Body of pancreas (tissue), 4 donors: Measurements from ENCODE around the gene PRAMEF1. TPM values are rescaled to one million over a fixed set of nuclear protein-coding genes. Genes with fewer than 3 reads are reported as not detected.

Experiments
- ATAC-seq: fragments of 150-250 bp; one replicate; pipeline ENCODE4 v1.9.1; 2016
- DNase-seq, 4 donors: peaks; one replicate each; pipeline ENCODE4 v3.0.0-alpha.2; 2019
- H3K27ac ChIP-seq, 4 donors: fragments of 200-600 bp; sonication (generic); 1 replicate in 3 of 4; 2 replicates in 1 of 4; pipeline versions ENCODE4 v1.5.1 to v1.6.1; 2016 to 2019; ENCODE audit warnings: mild to moderate bottlenecking in 1 of 4, mixed read lengths in 1 of 4, moderate library complexity in 1 of 4
- H3K27me3 ChIP-seq, 2 donors: fragments of 200-600 bp; sonication (generic); one replicate each; pipeline ENCODE4 v1.6.0; 2016; ENCODE audit warnings: mild to moderate bottlenecking in 1 of 2
- H3K36me3 ChIP-seq, 2 donors: fragments of 200-600 bp; sonication (generic); replicated peaks in 1 of 2; 2 replicates each; pipeline ENCODE4 v1.5.1; 2016; ENCODE audit warnings: low read depth in 2 of 2; ENCODE audit not compliant: insufficient read depth in 1 of 2
- H3K4me1 ChIP-seq: fragments of 200-600 bp; sonication (generic); one replicate; pipeline ENCODE4 v1.6.0; 2016
- H3K4me3 ChIP-seq, 2 donors: fragments of 200-600 bp; sonication (generic); 1 replicate in 1 of 2; 2 replicates in 1 of 2; pipeline ENCODE4 v1.5.1; 2016 to 2019
- H3K9me3 ChIP-seq, 3 donors: fragments of 200-600 bp; sonication (generic); 1 replicate in 2 of 3; 2 replicates in 1 of 3; pipeline ENCODE4 v1.5.1; 2016
- CTCF ChIP-seq, 7 experiments: fragments of 450-650 bp in 4 of 7; fragments of 200-600 bp in 3 of 7; sonication (generic) in 3 of 7; IDR thresholded peaks; one replicate each; pipeline ENCODE4 v1.5.1; 2016 to 2019; ENCODE audit warnings: antibody characterized with exemption in 7 of 7
- POLR2A ChIP-seq, 3 donors: fragments of 450-650 bp; IDR thresholded peaks; one replicate each; pipeline ENCODE4 v1.6.1; 2016; ENCODE audit warnings: antibody characterized with exemption in 3 of 3, mild to moderate bottlenecking in 2 of 3
- WGBS, 2 donors: methylation state at CpG; one replicate each; pipeline ENCODE4 v1.1.5; 2017; 5-methylcytosine and 5-hydroxymethylcytosine counted together
- intact Hi-C: fragments of 100-400 bp; cut with DNase I; formaldehyde crosslinking; loops from one replicate; pipeline ENCODE4 v1.15.1; 2023
- total RNA-seq, 2 donors: library from RNA; depleted of rRNA; stranded (reverse); fragments of >200 nt; gene quantifications; one replicate each; pipeline ENCODE4 v1.1.0, GENCODE V29; 2016

Gene PRAMEF1
- total RNA-seq, 2 donors from 2014 or later, result not detected

- Histone ChIP-seq H3K27ac (no peak overlapping the region), H3K4me1 (no peaks in the 10 kb centered on the region), H3K36me3 (no peaks in the 10 kb centered on the region), H3K27me3 (no peaks in the 10 kb centered on the region), H3K9me3 (no peaks in the 10 kb centered on the region), H3K4me3 (no peak overlapping the region)
- intact Hi-C loops, result no loop called here
- ATAC-seq (no peak), DNase-seq (no peak)
- 66 to 72% methylated on average over 4 of the region's 4 CpGs for whole genome bisulfite sequencing, 2 donors
- no peak for TF ChIP-seq POLR2A (IDR thresholded peaks at IDR 0.05)
- TF ChIP-seq CTCF (IDR thresholded peaks at IDR 0.05), result no peak
Measured at GRCh38 chr1:12754738-12755137, 36.5 kb upstream of the PRAMEF1 start.

- Histone ChIP-seq H3K36me3 (no peaks in the 10 kb centered on the region), H3K4me1 (no peaks in the 10 kb centered on the region), H3K9me3 (no peaks in the 10 kb centered on the region), H3K27me3 (no peaks in the 10 kb centered on the region), H3K4me3 (no peak overlapping the region), H3K27ac (no peak overlapping the region)
- intact Hi-C loops, result no loop called here
- WGBS, 2 donors, result 17 to 27% methylated on average over 1 to 2 of the region's 2 CpGs
- no peak for ATAC-seq
- TF ChIP-seq POLR2A (IDR thresholded peaks at IDR 0.05), result no peak
- no peak for TF ChIP-seq CTCF (IDR thresholded peaks at IDR 0.05)
- DNase-seq, result no peak
Measured at GRCh38 chr1:12756273-12756672, 34.9 kb upstream of the PRAMEF1 start.

GRCh38 chr1:12756768-12757413 lies 34.3 kb upstream of the PRAMEF1 start:
- intact Hi-C loops, result no loop called here
- WGBS, 2 donors, result 59 to 60% methylated on average over 6 of the region's 6 CpGs

DNA sequence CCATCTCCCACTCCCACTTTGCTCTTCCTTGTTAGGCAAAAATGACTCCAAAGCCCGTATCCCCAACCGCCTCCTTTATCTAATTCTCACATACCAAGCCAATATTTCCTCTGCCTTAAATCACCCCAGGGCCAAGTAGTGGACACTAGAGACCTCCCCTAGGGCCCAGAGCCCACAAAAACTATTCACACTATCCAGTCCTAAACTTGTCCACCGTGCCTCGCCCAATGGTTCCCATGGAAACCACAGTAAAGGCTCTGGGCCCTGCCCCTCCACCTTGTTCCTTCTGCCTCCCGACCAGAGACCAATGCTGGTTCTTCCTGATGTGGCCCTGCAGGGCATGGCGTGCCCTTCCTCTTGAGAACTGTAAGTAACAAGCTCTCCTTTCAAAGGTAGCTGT lies 33.4 kb upstream of the PRAMEF1 start:
- TF ChIP-seq POLR2A (IDR thresholded peaks at IDR 0.05) (no peak), CTCF (IDR thresholded peaks at IDR 0.05) (no peak)
- 69 to 73% methylated on average over 6 of the region's 6 CpGs for WGBS, 2 donors
- intact Hi-C loops, result no loop called here
- ATAC-seq (no peak), DNase-seq (no peak)
- no peaks in the 10 kb centered on the region for H3K4me1 ChIP-seq
- no peak overlapping the region for H3K4me3 ChIP-seq
- H3K36me3 ChIP-seq, result no peaks in the 10 kb centered on the region
- no peak overlapping the region for H3K27ac ChIP-seq
- no peaks in the 10 kb centered on the region for H3K27me3 ChIP-seq
- H3K9me3 ChIP-seq, result no peaks in the 10 kb centered on the region

More at GRCh38 chr1:12756768-12757413, 34.3 kb upstream of the PRAMEF1 start:
- no peaks in the 10 kb centered on the region for H3K4me1 ChIP-seq
- TF ChIP-seq POLR2A (IDR thresholded peaks at IDR 0.05) (no peak), CTCF (IDR thresholded peaks at IDR 0.05) (no peak)
- no peaks in the 10 kb centered on the region for H3K9me3 ChIP-seq
- H3K27ac ChIP-seq, result no peak overlapping the region
- H3K36me3 ChIP-seq, result no peaks in the 10 kb centered on the region
- H3K4me3 ChIP-seq, result no peak overlapping the region
- H3K27me3 ChIP-seq, result no peaks in the 10 kb centered on the region
- no peak for DNase-seq
- no peak for ATAC-seq

GRCh38 chr1:12760256-12760795 lies 30.9 kb upstream of the PRAMEF1 start:
- Histone ChIP-seq H3K27me3 (no peaks in the 10 kb centered on the region), H3K27ac (no peak overlapping the region), H3K36me3 (no peaks in the 10 kb centered on the region), H3K4me3 (no peak overlapping the region), H3K9me3 (no peaks in the 10 kb centered on the region), H3K4me1 (no peaks in the 10 kb centered on the region)
- TF ChIP-seq POLR2A (IDR thresholded peaks at IDR 0.05), result no peak
- TF ChIP-seq CTCF (IDR thresholded peaks at IDR 0.05), result no peak
- ATAC-seq (no peak), DNase-seq (no peak)
- 40 to 49% methylated on average over 1 to 7 of the region's 7 CpGs for WGBS, 2 donors
- intact Hi-C loops, result no loop called here
